GM19099 (cell line): ENCODE results near the gene RBMS1.

Experiments
- POLR2A ChIP-seq: IDR thresholded peaks from 3 replicates; pipeline ENCODE4 v1.6.1; 2011; ENCODE audit warnings: low read depth; ENCODE audit not compliant: insufficient read length; ENCODE audit errors: extremely low read depth

RBMS1 gene

DNA sequence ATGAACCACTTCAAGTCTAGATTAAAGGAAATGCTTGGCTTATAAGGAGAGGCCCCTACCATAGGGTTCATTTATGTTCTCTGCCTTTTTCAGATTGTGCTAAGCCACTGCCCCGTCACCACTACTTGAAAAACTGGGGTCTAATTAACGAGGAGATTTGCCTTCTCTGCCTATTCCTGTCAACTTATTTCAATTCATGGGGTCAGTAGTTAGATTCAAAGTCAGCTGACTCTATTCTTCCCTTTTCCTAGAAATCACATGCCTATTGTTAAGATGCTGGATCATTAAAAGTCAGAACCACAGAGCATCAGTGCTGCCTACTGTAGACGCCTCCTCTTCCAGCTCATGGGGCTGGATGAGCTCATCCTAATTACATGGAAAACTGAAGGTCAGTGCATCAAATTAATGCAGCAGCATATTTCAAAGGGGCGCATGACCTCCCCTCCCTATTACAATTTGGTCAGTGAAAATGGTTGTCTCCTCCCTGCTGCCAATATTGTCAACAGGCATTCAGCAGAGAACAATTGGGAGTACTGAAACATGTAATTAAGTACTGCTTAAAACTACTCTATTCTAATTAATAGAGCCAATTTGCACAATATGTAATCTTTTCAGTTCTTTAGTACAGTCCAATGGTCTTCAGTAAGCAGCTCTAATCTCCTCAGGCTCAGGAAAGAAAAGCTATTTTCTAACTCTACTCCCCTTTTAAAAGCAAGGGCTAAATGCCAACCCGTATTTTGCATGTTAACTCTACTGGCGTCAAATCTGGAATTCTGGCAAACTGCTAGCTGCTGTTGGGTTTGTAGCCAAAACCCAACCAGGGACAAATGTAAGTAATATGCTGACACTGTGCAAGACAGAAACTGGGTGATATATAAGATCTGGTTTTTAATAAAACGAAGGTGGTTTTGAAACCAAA, 176.2 kb downstream of the RBMS1 start:
- no peak for TF ChIP-seq POLR2A

DNA sequence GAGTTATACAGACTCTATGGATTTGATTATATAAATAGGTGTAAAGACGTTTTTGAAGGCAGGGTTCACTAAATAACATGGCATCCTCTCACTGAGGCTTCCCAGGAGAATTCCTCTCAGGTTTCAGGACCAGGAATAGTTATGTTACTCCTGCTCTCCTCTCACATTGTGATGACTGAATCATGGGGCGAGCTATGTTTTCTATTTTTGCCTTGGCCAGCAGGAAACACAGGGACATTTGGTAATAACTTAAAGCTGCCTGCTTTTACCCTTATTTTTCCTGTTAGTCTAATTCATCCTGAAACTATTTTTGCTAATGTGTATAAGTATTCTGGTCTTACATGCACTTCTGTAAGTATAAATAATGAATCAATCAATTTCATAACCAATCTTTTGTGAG, 178.3 kb downstream of the RBMS1 start:
- no peak for TF ChIP-seq POLR2A

DNA sequence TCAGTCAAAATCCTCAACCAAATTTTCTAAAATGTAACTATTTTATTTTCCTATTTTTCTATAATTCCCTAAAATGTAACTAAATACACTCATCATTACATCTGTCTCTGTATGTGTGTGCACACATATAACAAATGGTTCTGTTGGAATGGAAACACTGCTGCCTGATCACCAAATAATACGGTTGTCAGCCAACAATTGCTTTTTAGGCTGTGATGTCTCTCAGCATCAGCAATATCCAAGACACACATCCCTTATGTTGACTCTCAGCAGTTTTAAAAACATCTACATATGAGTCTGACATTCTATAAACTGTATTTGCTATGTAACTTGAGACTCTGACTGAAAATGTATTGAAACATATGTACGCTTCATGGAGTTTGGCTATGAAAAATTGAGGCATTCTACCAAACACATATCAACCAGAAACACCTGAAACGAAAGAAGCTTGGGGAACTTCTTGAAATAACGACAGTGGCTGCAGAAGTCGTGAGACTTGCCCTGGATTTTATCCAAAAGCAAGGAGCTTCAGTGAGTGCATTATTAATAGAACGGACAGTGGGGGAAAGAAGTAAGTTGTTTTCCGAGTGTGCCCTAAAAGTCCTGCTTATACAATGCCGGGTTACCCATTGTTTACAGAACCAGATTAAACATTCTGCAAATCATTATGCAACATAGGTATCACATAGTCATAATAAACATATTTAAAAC, 183.3 kb downstream of the RBMS1 start:
- no peak for TF ChIP-seq POLR2A

- no peak for TF ChIP-seq POLR2A
Measured at GRCh38 chr2:160309585-160309984, 184.0 kb downstream of the RBMS1 start.

DNA sequence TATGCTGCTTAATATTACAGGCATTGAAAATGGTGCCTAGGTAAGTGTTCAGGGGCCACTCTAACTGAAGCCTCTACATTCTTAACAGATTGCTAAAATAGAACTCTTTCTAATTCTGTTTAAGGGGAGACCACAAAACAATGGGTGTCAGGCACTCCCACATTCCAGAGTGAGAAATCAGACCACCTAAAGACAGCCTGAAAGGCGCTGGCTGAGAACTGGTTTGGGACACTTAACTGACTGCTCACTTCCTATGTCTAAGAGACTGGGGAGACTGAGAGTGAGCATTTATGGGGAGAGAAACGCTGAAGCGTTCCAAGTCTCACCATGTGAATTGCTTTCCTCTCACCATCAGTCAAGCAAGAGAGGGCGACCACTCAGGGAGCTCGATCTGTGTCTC, 184.7 kb downstream of the RBMS1 start:
- TF ChIP-seq POLR2A, result no peak

DNA sequence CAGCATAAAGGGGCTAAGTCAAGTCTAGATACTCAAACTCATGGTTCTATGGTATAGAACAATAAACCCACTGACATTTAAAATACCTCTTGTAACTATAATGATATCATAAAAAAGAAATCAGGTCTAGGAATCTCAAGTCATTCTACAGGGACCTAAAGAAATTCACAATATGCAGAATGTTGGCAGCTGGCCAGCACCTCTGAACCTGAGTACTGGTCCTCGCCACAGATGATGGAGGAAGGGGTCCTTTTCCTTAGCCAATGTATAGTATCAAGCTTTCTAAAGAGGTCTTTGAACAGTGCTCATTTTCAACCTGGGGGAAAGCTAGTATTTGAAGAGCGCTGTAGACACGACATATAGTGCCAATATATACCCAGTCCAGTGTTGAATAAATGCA, 185.1 kb downstream of the RBMS1 start:
- no peak for TF ChIP-seq POLR2A

DNA sequence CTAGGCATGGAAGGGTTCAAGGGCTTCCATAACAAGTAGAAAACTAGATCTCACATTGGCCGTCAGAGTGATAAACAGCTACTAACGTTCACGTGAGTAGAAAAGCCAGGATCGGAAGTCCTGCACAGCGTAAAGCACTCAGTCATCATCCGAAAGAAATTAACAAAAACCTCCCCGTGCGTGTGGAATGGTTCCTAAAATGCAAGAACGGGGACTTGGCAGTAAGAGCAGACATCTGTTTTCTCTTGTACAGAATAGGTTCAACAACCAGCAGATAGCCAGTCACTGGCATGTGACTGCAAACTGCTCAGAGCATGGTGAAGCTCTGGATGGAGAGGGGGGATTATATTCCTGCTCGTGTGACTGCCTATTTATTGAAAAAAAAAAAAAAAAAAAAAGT, 186.6 kb downstream of the RBMS1 start:
- no peak for TF ChIP-seq POLR2A

- no peak for TF ChIP-seq POLR2A
Measured at GRCh38 chr2:160305081-160305750, 188.4 kb downstream of the RBMS1 start.

- TF ChIP-seq POLR2A, result no peak
Measured at GRCh38 chr2:160303527-160303926, 190.1 kb downstream of the RBMS1 start.

- no peak for TF ChIP-seq POLR2A
Measured at GRCh38 chr2:160303076-160303475, 190.5 kb downstream of the RBMS1 start.

GRCh38 chr2:160301420-160301819, 192.2 kb downstream of the RBMS1 start:
- TF ChIP-seq POLR2A, result no peak

GRCh38 chr2:160300203-160300602, 193.4 kb downstream of the RBMS1 start:
- no peak for TF ChIP-seq POLR2A

DNA sequence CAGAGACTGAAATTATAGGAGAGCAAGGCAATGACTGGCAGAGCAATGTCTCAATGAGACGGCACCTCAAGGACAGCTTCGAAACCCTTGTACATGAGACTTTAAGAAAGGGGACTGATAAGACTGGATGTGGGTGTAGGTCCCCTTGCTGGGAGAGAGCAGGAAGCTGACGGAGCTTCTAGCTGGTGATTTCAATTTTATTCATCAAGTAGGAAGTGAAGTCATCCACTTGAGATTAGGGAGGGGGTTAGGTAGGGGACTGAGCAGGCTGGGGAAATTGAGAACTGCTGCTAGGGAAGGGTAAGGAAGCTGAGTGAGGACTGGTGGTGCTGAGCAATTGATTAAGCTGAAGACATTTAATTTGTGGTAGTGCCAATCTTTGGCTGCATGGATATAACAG, 194.1 kb downstream of the RBMS1 start:
- no peak for TF ChIP-seq POLR2A

DNA sequence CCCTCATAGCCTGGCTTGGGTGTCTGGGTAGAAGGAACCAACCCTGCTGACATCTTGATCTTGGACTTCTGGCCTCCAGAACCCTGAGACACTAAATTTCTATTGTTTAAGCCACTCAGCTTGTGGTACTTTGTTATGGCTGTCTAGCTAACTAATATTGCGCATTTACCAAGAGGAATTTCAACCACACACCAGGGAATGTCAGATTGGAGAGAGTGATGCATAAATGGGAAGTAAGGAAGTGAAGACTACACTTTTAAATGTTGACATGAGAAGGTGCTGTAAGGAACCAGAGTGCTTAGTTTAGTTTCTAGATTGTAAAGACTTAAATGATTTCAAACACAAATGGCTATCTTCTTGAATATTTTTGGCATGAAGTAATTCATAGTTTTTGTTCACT, 194.6 kb downstream of the RBMS1 start:
- TF ChIP-seq POLR2A, result no peak

DNA sequence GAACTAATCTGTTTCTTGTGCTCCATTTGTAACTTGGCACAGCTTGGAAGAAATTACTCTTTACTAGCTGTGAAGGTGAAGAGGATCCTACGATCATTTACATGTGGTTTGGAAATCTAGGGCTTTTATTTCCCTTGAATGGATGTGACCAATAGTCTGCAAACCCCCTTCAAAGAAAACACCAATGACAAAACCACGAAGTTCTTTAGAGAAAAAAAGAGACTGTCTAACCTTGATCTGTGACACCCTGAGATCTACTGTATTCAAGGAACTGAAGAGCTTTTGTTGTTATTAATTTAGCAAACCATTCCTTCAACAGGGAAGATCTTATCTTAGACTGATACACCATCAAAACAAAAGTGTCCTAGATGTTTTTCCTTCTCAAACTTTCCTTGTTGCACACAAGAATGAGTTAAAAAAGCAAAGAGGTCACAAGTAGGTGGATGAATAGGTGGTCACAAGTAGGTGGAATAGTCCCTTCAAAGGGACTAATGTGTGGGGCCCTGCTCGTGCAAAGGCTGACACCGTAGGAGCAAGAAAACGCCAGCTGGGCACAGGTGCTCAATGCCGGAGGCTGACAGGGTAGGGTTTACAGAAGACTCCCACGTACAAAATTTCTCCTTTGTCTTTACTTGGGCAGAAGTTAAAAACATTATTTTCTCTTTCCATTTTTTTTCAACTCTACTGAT, 197.9 kb downstream of the RBMS1 start:
- no peak for TF ChIP-seq POLR2A
